Measurements from ENCODE around the gene C22orf15. TPM values are rescaled to one million over a fixed set of nuclear protein-coding genes. Genes with fewer than 3 reads are reported as not detected.

The C22orf15 gene
- total RNA-seq, 1 donor from 2014 or later, result 0.49 TPM

GRCh38 chr22:23749841-23750301, 12.9 kb upstream of the C22orf15 start:
- ATAC-seq, result peak; percentile 49
- DNase-seq (ENCODE audit: low spot score), result no peak
- intact Hi-C loops (cut with DNase I), result no loop called here

- ATAC-seq, result no peak
- intact Hi-C loops (cut with DNase I), result no loop called here
- no peak for DNase-seq (ENCODE audit: low spot score)
Measured at GRCh38 chr22:23750367-23750713, 12.4 kb upstream of the C22orf15 start.

- intact Hi-C loops (cut with DNase I), result no loop called here
- ATAC-seq (peak; percentile 92), DNase-seq (ENCODE audit: low spot score) (peak; percentile 88)
Measured at GRCh38 chr22:23750714-23751440, 11.9 kb upstream of the C22orf15 start, which contains the start of gene ZNF70. Gene ZNF70, minus strand, starts transcription at chr22:23751112. Its CDS starts 5,972 bp downstream, at chr22:23745140.

GRCh38 chr22:23751441-23751996, 11.3 kb upstream of the C22orf15 start:
- intact Hi-C loops (cut with DNase I), result no loop called here
- peak; percentile 46 for ATAC-seq
- DNase-seq (ENCODE audit: low spot score), result no peak

GRCh38 chr22:23752090-23752691, 10.6 kb upstream of the C22orf15 start:
- no peak for ATAC-seq

GRCh38 chr22:23752750-23753149, 10.0 kb upstream of the C22orf15 start:
- DNase-seq (ENCODE audit: low spot score), result no peak
- intact Hi-C loops (cut with DNase I), result no loop called here
- ATAC-seq, result no peak

More at GRCh38 chr22:23752090-23752691, 10.6 kb upstream of the C22orf15 start:
- DNase-seq (ENCODE audit: low spot score), result no peak
- intact Hi-C loops (cut with DNase I), result no loop called here

DNA sequence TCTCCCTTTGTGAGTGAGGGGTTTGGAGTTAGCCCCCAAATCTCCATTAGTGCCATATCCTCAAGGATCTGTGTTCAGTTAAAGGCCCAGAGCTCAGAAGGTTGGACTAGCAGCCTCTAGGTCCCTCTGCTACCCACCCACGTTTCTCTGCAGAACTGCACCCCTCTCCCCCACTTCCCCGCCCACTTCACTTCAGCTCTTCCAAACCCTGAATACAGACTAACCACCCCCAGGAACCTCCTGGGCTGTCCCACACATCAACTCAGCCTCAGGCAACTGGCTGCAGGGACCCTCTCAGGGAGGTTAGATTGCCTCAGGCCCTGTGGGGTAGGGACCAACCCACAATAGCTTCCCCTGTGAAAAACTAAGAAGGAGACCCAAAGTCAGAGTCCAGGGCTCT, 9.4 kb upstream of the C22orf15 start:
- ATAC-seq (no peak), DNase-seq (ENCODE audit: low spot score) (no peak)
- intact Hi-C loops (cut with DNase I), result no loop called here

- intact Hi-C loops (cut with DNase I), result no loop called here
- DNase-seq (ENCODE audit: low spot score), result no peak
Measured at GRCh38 chr22:23754220-23754919, 8.4 kb upstream of the C22orf15 start, which contains the start of gene VPREB3. Gene VPREB3, minus strand, starts transcription at chr22:23754425. Its CDS starts 62 bp downstream, at chr22:23754363.

DNA sequence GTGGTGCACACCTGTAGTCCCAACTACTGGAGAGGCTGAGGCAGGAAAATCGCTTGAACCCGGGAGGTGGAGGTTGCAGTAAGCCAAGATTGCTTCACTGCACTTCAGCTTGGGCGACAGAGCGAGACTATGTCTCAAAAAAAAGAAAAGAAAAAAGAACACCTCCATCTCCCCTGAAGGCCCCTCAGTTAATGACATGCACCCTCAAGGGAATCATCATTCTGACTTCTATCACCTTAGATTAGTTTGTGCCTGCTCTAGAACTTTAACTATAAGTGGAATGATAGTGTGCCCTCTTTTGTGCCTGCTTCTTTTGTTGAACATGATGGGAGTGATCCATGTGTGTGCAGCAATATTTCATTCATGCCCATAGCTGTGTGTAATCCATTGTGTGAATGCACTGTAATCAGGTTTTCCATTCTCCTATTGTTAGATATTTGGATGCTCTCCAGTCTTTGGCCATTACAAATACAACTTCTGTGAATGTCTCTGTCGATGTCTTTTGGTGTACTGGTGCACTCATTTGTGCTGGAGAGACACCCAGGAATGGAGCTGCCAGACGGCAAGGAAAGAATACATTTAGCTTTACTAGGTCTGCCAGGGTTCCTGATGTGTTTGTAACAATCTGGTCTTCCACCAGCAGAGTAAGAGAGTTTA, 7.7 kb upstream of the C22orf15 start:
- ATAC-seq, result no peak
- DNase-seq (ENCODE audit: low spot score), result no peak
- intact Hi-C loops (cut with DNase I), result no loop called here

More at GRCh38 chr22:23754220-23754919, 8.4 kb upstream of the C22orf15 start, which contains the start of gene VPREB3:
- ATAC-seq, result no peak

- intact Hi-C loops (cut with DNase I), result no loop called here
- no peak for DNase-seq (ENCODE audit: low spot score)
- ATAC-seq, result no peak
Measured at GRCh38 chr22:23755711-23756110, 7.1 kb upstream of the C22orf15 start.

DNA sequence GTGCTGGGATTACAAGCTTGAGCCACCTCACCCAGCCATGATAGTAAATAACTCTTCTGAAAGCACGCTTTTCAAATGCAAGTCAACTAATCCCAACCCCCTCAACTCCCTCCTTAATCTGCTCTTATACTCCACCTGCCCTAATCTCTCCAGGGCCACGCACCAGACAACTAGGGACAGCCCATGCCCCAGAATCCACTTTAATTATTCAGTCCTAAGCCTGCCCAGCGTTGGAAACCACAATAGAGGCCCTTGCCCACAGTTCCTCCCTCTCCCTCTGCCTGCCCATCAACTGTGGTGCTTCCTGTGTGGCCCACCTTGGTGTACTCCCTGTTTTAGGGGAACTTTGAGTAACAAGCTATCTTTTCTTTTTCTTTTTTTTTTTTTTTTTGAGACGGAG, 5.9 kb upstream of the C22orf15 start:
- DNase-seq (ENCODE audit: low spot score) (no peak), ATAC-seq (no peak)
- intact Hi-C loops (cut with DNase I), result no loop called here

GRCh38 chr22:23759566-23759965, 3.2 kb upstream of the C22orf15 start:
- intact Hi-C loops (cut with DNase I), result no loop called here
- DNase-seq (ENCODE audit: low spot score), result no peak
- ATAC-seq, result no peak

DNA sequence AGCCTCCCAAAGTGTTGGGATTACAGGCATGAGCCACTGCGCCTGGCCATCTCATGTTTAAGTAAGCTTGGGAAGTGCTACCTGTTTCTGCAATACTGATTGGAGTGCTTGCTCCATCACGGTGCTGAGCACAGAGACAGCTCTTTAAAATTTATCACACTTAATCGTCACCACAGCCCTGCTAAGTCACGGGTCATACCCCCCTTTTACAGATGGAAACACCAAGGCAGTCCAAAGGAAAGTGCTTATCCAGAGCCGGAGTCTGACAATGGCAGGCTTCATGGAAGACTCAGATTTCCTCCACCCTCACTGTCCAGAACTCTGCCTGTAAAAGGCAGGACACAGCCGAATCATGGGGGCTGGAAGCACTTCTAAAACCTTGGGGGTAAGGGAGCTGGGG, 2.7 kb upstream of the C22orf15 start:
- DNase-seq (ENCODE audit: low spot score) (no peak), ATAC-seq (no peak)

DNA sequence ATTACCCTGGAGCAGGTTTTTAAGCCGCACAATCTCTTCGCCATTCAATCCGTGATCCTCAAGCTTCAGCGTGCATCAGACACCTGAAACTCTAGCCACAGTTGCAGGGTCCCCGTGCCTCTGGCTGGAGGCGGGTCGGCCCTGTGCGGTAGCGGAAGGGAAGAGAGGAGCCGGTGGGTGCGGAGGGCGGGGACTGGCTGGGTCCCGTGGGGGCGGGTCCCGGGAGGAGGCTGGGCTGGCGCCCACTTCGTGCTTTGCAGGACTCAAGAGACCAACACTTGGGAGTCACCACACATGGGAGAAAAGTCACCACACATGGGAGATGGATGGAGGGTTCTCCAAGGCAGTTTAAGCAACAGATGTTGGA, 772 bp downstream of the C22orf15 start:
- peak; percentile 68 for DNase-seq (ENCODE audit: low spot score)

More for the DNA sequence above, 2.7 kb upstream of the C22orf15 start:
- intact Hi-C loops (cut with DNase I), result no loop called here

GRCh38 chr22:23763954-23764353, 1.2 kb downstream of the C22orf15 start:
- DNase-seq (ENCODE audit: low spot score), result no peak
- intact Hi-C loops (cut with DNase I), result no loop called here
- ATAC-seq, result no peak

More for the DNA sequence above, 772 bp downstream of the C22orf15 start:
- no peak for ATAC-seq
- intact Hi-C loops (cut with DNase I), result no loop called here

- ATAC-seq (no peak), DNase-seq (ENCODE audit: low spot score) (no peak)
- intact Hi-C loops (cut with DNase I), result loop anchor here (5.0 kb wide), 1 partner anchor 82 kb away; no protein-coding TSS in a partner anchor
Measured at GRCh38 chr22:23764899-23765881, 2.4 kb downstream of the C22orf15 start.

GRCh38 chr22:23767303-23767672, 4.5 kb downstream of the C22orf15 start:
- ATAC-seq, result no peak
- DNase-seq (ENCODE audit: low spot score), result no peak
- intact Hi-C loops (cut with DNase I), result loop anchor here (5.0 kb wide), 1 partner anchor 80 kb away; no protein-coding TSS in a partner anchor
